HG02571 (cell line): Measurements from ENCODE around the gene NAE1.
"Not testable (repeated sequence)": the region's sequence is repeated elsewhere in the genome, so short reads cannot be mapped to it uniquely, and the experiment has no call there.

Experiments used
- ATAC-seq: cut with Tn5 transposase; IDR thresholded peaks from one replicate; pipeline ENCODE4 v1.9.1; 2021; ENCODE audit warnings: mild to moderate bottlenecking, moderate library complexity; ENCODE audit not compliant: unreplicated experiment

The NAE1 gene

GRCh38 chr16:66809765-66810164, 21.0 kb downstream of the NAE1 start:
- ATAC-seq = no peak

- ATAC-seq = no peak
Observed at GRCh38 chr16:66802159-66802558, 28.6 kb downstream of the NAE1 start.

GRCh38 chr16:66801320-66802105, 29.3 kb downstream of the NAE1 start, which contains the start of gene TERB1:
Gene TERB1 (minus strand): TSS chr16:66801584. CDS start chr16:66796798, 4,786 bp downstream.
- ATAC-seq = no peak

GRCh38 chr16:66800856-66801255, 29.9 kb downstream of the NAE1 start:
- ATAC-seq = no peak

- no peak for ATAC-seq
Observed at GRCh38 chr16:66798161-66798560, 32.6 kb downstream of the NAE1 start.

GRCh38 chr16:66793984-66794383, 36.8 kb downstream of the NAE1 start:
- not testable (repeated sequence) for ATAC-seq

GRCh38 chr16:66790130-66790733, 40.5 kb downstream of the NAE1 start:
- ATAC-seq = no peak

- no peak for ATAC-seq
Observed at GRCh38 chr16:66787427-66787826, 43.3 kb downstream of the NAE1 start.

GRCh38 chr16:66786551-66786950, 44.2 kb downstream of the NAE1 start:
- ATAC-seq = no peak

- no peak for ATAC-seq
Observed at GRCh38 chr16:66776457-66776856, 54.3 kb downstream of the NAE1 start.

- ATAC-seq = no peak
Observed at GRCh38 chr16:66774981-66775380, 55.8 kb downstream of the NAE1 start.

GRCh38 chr16:66758086-66758485, 72.7 kb downstream of the NAE1 start:
- ATAC-seq = no peak

GRCh38 chr16:66754819-66755218, 76.0 kb downstream of the NAE1 start:
- ATAC-seq = no peak

GRCh38 chr16:66754211-66754610, 76.6 kb downstream of the NAE1 start:
- no peak for ATAC-seq

GRCh38 chr16:66752958-66753357, 77.8 kb downstream of the NAE1 start:
- ATAC-seq = no peak
